K562 (cell line): ENCODE results near the gene MINK1. TPM values are rescaled to one million over a fixed set of nuclear protein-coding genes. Genes with fewer than 3 reads are reported as not detected.
A peak's percentile ranks its signal among the peaks of the same experiment; 100 is the strongest.

Experiments
- COPS2 ChIP-seq: fragments of 450-650 bp; conservative IDR thresholded peaks from 2 replicates; pipeline ENCODE4 v1.6.1; 2016; ENCODE audit warnings: mild to moderate bottlenecking, moderate library complexity
- EGR1 ChIP-seq: fragments of 450-650 bp; conservative IDR thresholded peaks from 2 replicates; pipeline ENCODE4 v1.6.1; 2017; ENCODE audit warnings: mild to moderate bottlenecking
- ESRRB ChIP-seq: fragments of 250-450 bp; sonication (Bioruptor Pico); IDR thresholded peaks from 2 replicates; pipeline ENCODE4 v1.5.0; 2020; ENCODE audit warnings: mild to moderate bottlenecking, moderate library complexity, borderline replicate concordance
- MTA3 ChIP-seq: fragments of 450-650 bp; formaldehyde crosslinking; IDR thresholded peaks from 2 replicates; pipeline ENCODE4 v1.6.1; 2017; ENCODE audit warnings: mild to moderate bottlenecking, borderline replicate concordance
- NONO ChIP-seq, 2 experiments: fragments of 200-400 bp in 1 of 2; fragments of 450-650 bp in 1 of 2; formaldehyde crosslinking in 1 of 2; IDR thresholded peaks; 2 replicates each; pipeline ENCODE4 v1.6.1; 2017; ENCODE audit warnings: low read depth in 2 of 2, mild to moderate bottlenecking in 2 of 2, moderate library complexity in 2 of 2, low read length in 1 of 2
- RBBP5 ChIP-seq: fragments of 200-600 bp; sonication (generic); IDR thresholded peaks from 2 replicates; pipeline ENCODE4 v1.6.1; 2012; ENCODE audit warnings: borderline replicate concordance, mild to moderate bottlenecking, low read length, control low read depth, inconsistent platforms; ENCODE audit not compliant: insufficient read depth, poor library complexity, severe bottlenecking
- SMAD2 ChIP-seq: fragments of 150-350 bp; IDR thresholded peaks from 2 replicates; pipeline ENCODE4 v1.6.1; 2014; ENCODE audit warnings: low read depth, mild to moderate bottlenecking, low read length
- STAT5B ChIP-seq: fragments of 250-450 bp; sonication (Bioruptor Pico); IDR thresholded peaks from 2 replicates; pipeline ENCODE4 v1.8.0; 2021; ENCODE audit warnings: mild to moderate bottlenecking, inconsistent platforms
- ZC3H4 ChIP-seq: sonication (generic); formaldehyde crosslinking; IDR thresholded peaks from 2 replicates; pipeline ENCODE4 v1.9.0; 2021; ENCODE audit warnings: missing genetic modification reagents, borderline replicate concordance
- ZNF311 ChIP-seq: fragments of 250-450 bp; sonication (Bioruptor Pico); IDR thresholded peaks from 2 replicates; pipeline ENCODE4 v1.4.0; 2020; ENCODE audit warnings: mild to moderate bottlenecking, moderate library complexity
- polyA plus RNA-seq, 8 experiments: library from polyadenylated mRNA; depleted of rRNA in 4 of 8; stranded (reverse) in 5 of 8; unstranded in 3 of 8; fragments of >200 nt; fragmentation: Nextera tagmentation in 2 of 8; fragmentation: Illumina TruSeq in 1 of 8; extraction: Ambion mirVana in 2 of 8; extraction: Trizol in 1 of 8; gene quantifications; 2 replicates each; pipeline versions ENCODE4 v1.2.1 to v1.2.3, GENCODE V29; 2011 to 2014; ENCODE audit warnings: inconsistent platforms in 1 of 8, missing spikeins in 1 of 8
- total RNA-seq, 7 experiments: library from RNA; depleted of rRNA in 6 of 7; stranded (reverse); fragments of >200 nt in 6 of 7; fragmentation: Illumina TruSeq in 2 of 7; extraction: Trizol in 2 of 7; gene quantifications; 2 replicates each; pipeline versions ENCODE4 v1.2.1 to v1.2.3, GENCODE V29; 2011 to 2021; ENCODE audit warnings: low replicate concordance in 1 of 7
- TF ChIP-seq, protein P1 (sequence below), 2 experiments: fragments of 450-650 bp in 1 of 2; sonication (generic) in 1 of 2; formaldehyde crosslinking in 1 of 2; IDR thresholded peaks; 2 replicates each; pipeline versions ENCODE4 v1.7.1 to v1.9.0; 2016 to 2022; ENCODE audit warnings: inconsistent platforms in 1 of 2, mild to moderate bottlenecking in 1 of 2, missing genetic modification reagents in 1 of 2
- TF ChIP-seq, protein P2 (sequence below): sonication (generic); formaldehyde crosslinking; IDR thresholded peaks from 2 replicates; pipeline ENCODE4 v1.8.0; 2023; ENCODE audit warnings: mild to moderate bottlenecking, missing genetic modification reagents

The MINK1 gene
- total and polyA plus RNA-seq, 9 of the 15 experiments (the other 6 are each of a cell fraction or from before 2014, with no cell fraction given), result 0.11 to 54.2 (median 14.9) TPM

DNA sequence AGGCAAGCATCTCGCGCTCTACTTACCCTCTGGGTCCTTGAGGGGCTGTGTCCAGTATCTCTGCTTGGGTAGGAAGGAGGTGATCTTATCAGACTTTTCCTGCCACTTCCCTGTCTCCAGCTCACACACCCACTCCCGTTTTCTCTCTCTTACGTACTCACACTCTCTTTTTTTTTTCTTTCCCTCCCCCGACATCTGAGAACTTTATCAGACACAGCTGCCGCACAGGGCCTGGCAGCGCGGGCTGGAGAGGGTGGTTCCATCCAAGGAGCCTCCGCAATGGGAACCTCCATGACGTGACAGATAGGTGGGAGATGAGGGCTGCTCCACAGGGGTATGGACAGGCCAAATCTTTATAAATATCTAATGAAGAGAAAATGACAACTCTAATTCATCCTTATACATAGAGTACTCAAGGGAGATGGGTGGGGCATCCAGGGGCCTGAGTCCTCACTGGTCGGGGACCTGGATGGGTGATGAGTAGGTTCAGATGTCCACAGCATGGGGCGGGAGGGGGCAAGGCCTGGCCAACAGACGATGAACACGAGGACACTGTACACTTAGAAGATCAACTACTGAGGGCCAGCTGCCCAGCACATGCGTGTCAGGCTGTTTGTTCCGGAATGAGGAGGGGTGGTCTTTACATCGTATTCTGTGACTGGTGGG is 23.3 kb downstream of the MINK1 start (continued):
- TF ChIP-seq, protein P1, sequence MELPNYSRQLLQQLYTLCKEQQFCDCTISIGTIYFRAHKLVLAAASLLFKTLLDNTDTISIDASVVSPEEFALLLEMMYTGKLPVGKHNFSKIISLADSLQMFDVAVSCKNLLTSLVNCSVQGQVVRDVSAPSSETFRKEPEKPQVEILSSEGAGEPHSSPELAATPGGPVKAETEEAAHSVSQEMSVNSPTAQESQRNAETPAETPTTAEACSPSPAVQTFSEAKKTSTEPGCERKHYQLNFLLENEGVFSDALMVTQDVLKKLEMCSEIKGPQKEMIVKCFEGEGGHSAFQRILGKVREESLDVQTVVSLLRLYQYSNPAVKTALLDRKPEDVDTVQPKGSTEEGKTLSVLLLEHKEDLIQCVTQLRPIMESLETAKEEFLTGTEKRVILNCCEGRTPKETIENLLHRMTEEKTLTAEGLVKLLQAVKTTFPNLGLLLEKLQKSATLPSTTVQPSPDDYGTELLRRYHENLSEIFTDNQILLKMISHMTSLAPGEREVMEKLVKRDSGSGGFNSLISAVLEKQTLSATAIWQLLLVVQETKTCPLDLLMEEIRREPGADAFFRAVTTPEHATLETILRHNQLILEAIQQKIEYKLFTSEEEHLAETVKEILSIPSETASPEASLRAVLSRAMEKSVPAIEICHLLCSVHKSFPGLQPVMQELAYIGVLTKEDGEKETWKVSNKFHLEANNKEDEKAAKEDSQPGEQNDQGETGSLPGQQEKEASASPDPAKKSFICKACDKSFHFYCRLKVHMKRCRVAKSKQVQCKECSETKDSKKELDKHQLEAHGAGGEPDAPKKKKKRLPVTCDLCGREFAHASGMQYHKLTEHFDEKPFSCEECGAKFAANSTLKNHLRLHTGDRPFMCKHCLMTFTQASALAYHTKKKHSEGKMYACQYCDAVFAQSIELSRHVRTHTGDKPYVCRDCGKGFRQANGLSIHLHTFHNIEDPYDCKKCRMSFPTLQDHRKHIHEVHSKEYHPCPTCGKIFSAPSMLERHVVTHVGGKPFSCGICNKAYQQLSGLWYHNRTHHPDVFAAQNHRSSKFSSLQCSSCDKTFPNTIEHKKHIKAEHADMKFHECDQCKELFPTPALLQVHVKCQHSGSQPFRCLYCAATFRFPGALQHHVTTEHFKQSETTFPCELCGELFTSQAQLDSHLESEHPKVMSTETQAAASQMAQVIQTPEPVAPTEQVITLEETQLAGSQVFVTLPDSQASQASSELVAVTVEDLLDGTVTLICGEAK (IDR thresholded peaks at IDR 0.05), result peak; percentile 95
- TF ChIP-seq, protein P1 (CRISPR knock-in tag; IDR thresholded peaks at IDR 0.05), result peak; percentile 89
- TF ChIP-seq, protein P2, sequence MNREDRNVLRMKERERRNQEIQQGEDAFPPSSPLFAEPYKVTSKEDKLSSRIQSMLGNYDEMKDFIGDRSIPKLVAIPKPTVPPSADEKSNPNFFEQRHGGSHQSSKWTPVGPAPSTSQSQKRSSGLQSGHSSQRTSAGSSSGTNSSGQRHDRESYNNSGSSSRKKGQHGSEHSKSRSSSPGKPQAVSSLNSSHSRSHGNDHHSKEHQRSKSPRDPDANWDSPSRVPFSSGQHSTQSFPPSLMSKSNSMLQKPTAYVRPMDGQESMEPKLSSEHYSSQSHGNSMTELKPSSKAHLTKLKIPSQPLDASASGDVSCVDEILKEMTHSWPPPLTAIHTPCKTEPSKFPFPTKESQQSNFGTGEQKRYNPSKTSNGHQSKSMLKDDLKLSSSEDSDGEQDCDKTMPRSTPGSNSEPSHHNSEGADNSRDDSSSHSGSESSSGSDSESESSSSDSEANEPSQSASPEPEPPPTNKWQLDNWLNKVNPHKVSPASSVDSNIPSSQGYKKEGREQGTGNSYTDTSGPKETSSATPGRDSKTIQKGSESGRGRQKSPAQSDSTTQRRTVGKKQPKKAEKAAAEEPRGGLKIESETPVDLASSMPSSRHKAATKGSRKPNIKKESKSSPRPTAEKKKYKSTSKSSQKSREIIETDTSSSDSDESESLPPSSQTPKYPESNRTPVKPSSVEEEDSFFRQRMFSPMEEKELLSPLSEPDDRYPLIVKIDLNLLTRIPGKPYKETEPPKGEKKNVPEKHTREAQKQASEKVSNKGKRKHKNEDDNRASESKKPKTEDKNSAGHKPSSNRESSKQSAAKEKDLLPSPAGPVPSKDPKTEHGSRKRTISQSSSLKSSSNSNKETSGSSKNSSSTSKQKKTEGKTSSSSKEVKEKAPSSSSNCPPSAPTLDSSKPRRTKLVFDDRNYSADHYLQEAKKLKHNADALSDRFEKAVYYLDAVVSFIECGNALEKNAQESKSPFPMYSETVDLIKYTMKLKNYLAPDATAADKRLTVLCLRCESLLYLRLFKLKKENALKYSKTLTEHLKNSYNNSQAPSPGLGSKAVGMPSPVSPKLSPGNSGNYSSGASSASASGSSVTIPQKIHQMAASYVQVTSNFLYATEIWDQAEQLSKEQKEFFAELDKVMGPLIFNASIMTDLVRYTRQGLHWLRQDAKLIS (CRISPR knock-in tag), result no peak
- TF ChIP-seq NONO (IDR thresholded peaks at IDR 0.05; ENCODE audit: low read depth in 2 of 2, low read length in 1 of 2) (no peak), STAT5B (CRISPR knock-in tag) (no peak), MTA3 (0 out of 2 replicates have a peak, but pooled peaks have one; percentile 25), ESRRB (no peak), ZNF311 (no peak), SMAD2 (no peak), COPS2 (no peak), RBBP5 (no peak), EGR1 (peak; percentile 70), ZC3H4 (CRISPR knock-in tag) (no peak)
